KMS-11 (cell line): ENCODE results near the gene GALNT9.

Experiments
- H2AFZ ChIP-seq: fragments of 200-600 bp; sonication (generic); 2 replicates; pipeline ENCODE4 v1.6.1; 2016; ENCODE audit warnings: antibody characterized with exemption, mixed run types, low read depth
- H3K27ac ChIP-seq: fragments of 200-600 bp; sonication (generic); 2 replicates; pipeline ENCODE4 v1.6.1; 2016; ENCODE audit warnings: mild to moderate bottlenecking, mixed run types
- H3K27me3 ChIP-seq: fragments of 200-600 bp; sonication (generic); 2 replicates; pipeline ENCODE4 v1.6.1; 2017; ENCODE audit warnings: mild to moderate bottlenecking, low read depth, mixed run types, moderate library complexity; ENCODE audit not compliant: insufficient read depth
- H3K36me3 ChIP-seq: fragments of 200-600 bp; sonication (generic); 2 replicates; pipeline ENCODE4 v1.6.1; 2017; ENCODE audit warnings: mild to moderate bottlenecking, mixed run types; ENCODE audit not compliant: insufficient read depth
- H3K4me1 ChIP-seq: fragments of 200-600 bp; sonication (generic); 2 replicates; pipeline ENCODE4 v1.6.1; 2016; ENCODE audit warnings: mild to moderate bottlenecking, low read depth, mixed run types; ENCODE audit not compliant: poor library complexity, severe bottlenecking
- H3K4me2 ChIP-seq: fragments of 200-600 bp; sonication (generic); 2 replicates; pipeline ENCODE4 v1.7.0; 2016; ENCODE audit warnings: mild to moderate bottlenecking, mixed run types
- H3K4me3 ChIP-seq: fragments of 200-600 bp; sonication (generic); IDR thresholded peaks from 2 replicates; pipeline ENCODE4 v1.6.1; 2017; ENCODE audit warnings: low read depth, low read length, mixed read lengths; ENCODE audit not compliant: insufficient read depth
- H3K79me2 ChIP-seq: fragments of 200-600 bp; sonication (generic); 2 replicates; pipeline ENCODE4 v1.6.1; 2016; ENCODE audit warnings: low read depth, mixed run types; ENCODE audit not compliant: insufficient read depth
- H3K9ac ChIP-seq: fragments of 200-600 bp; sonication (generic); 2 replicates; pipeline ENCODE4 v1.6.1; 2016; ENCODE audit warnings: mild to moderate bottlenecking, mixed run types
- H4K20me1 ChIP-seq: fragments of 200-600 bp; sonication (generic); 2 replicates; pipeline ENCODE4 v1.6.1; 2016; ENCODE audit warnings: mild to moderate bottlenecking, mixed run types; ENCODE audit not compliant: insufficient read depth
- CTCF ChIP-seq: fragments of 200-600 bp; sonication (generic); conservative IDR thresholded peaks from 2 replicates; pipeline ENCODE4 v1.6.1; 2017; ENCODE audit warnings: low read depth, mild to moderate bottlenecking, antibody characterized with exemption, low read length, moderate library complexity, mixed read lengths

Gene GALNT9

GRCh38 chr12:132182711-132183365, 146.6 kb downstream of the GALNT9 start:
- H3K4me1 ChIP-seq = no peaks in the 10 kb centered on the region
- H3K27me3 ChIP-seq = peaks cover 10% of the 10 kb centered on the region; the same call in 1 of the 2 replicates

DNA sequence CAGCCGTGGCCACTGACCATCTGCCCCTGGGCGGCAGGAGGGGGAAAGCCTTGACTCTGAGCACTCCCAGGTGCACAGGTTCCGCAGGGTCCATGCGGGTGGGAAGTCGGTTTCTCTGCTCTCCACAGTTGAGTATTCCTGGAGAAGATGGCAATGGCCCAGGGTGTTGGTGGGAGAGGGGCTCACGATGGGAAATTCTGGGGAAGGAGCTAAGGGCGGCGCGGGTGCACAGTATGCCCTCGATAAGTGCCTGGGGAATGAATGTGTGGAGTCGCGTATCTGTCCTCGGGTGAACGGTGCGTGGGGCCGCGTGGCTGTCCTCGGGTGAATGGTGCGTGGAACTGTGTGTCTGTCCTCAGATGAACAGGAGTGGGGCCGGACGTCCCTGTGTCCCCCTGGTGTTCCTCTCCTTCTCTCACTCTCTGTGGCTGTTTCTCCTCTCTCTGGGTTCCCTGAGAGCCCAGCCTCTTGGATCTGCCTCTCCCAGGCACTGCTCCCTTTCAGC, 147.1 kb downstream of the GALNT9 start:
- Histone ChIP-seq H2AFZ (no peak overlapping the region), H3K79me2 (no peaks in the 10 kb centered on the region), H3K4me3 (no peak overlapping the region), H3K4me1 (no peaks in the 10 kb centered on the region), H4K20me1 (no peaks in the 10 kb centered on the region), H3K4me2 (no peak overlapping the region), H3K27ac (no peak overlapping the region), H3K36me3 (no peaks in the 10 kb centered on the region), H3K9ac (no peak overlapping the region), H3K27me3 (peaks cover 10% of the 10 kb centered on the region; the same call in 1 of the 2 replicates)
- no peak for TF ChIP-seq CTCF

More at GRCh38 chr12:132182711-132183365, 146.6 kb downstream of the GALNT9 start:
- H2AFZ ChIP-seq = no peak overlapping the region
- no peak overlapping the region for H3K4me3 ChIP-seq
- H3K9ac ChIP-seq = no peak overlapping the region
- H4K20me1 ChIP-seq = no peaks in the 10 kb centered on the region
- H3K79me2 ChIP-seq = no peaks in the 10 kb centered on the region
- H3K36me3 ChIP-seq = no peaks in the 10 kb centered on the region
- TF ChIP-seq CTCF = no peak
- H3K4me2 ChIP-seq = no peak overlapping the region
- H3K27ac ChIP-seq = no peak overlapping the region

GRCh38 chr12:132181570-132182200, 147.7 kb downstream of the GALNT9 start:
- Histone ChIP-seq H4K20me1 (no peaks in the 10 kb centered on the region), H3K79me2 (no peaks in the 10 kb centered on the region), H3K36me3 (no peaks in the 10 kb centered on the region), H3K27me3 (peaks cover 10% of the 10 kb centered on the region; the same call in 1 of the 2 replicates), H3K4me2 (no peak overlapping the region), H3K27ac (no peak overlapping the region), H3K4me3 (no peak overlapping the region), H3K9ac (no peak overlapping the region), H2AFZ (no peak overlapping the region), H3K4me1 (no peaks in the 10 kb centered on the region)
- no peak for TF ChIP-seq CTCF

GRCh38 chr12:132180648-132181546, 148.5 kb downstream of the GALNT9 start:
- no peaks in the 10 kb centered on the region for H4K20me1 ChIP-seq
- no peaks in the 10 kb centered on the region for H3K36me3 ChIP-seq
- no peak for TF ChIP-seq CTCF
- no peak overlapping the region for H3K4me2 ChIP-seq
- H3K27me3 ChIP-seq = peaks cover 10% of the 10 kb centered on the region; the same call in 1 of the 2 replicates
- no peak overlapping the region for H3K9ac ChIP-seq
- H3K4me3 ChIP-seq = no peak overlapping the region
- H3K79me2 ChIP-seq = no peaks in the 10 kb centered on the region
- no peak overlapping the region for H3K27ac ChIP-seq
- no peak overlapping the region for H2AFZ ChIP-seq
- no peaks in the 10 kb centered on the region for H3K4me1 ChIP-seq
